Stimulated activated CD8-positive, alpha-beta memory T cell treated with anti-CD3 and anti-CD28 coated beads, Interleukin-2, amount 100 ng/mL, for 1 hour (primary cell): ENCODE data around the gene WDR82.

ENCODE experiments used
- DNase-seq, 2 donors: peaks; one replicate each; pipeline ENCODE4 v3.0.0-alpha.2; 2020; ENCODE audit warnings: low read depth in 2 of 2

WDR82 gene

GRCh38 chr3:52238193-52238760, 40.2 kb downstream of the WDR82 start:
- DNase-seq = no peak

- no peak for DNase-seq
Observed at GRCh38 chr3:52237657-52238172, 40.7 kb downstream of the WDR82 start.

GRCh38 chr3:52237006-52237656, 41.3 kb downstream of the WDR82 start:
- no peak for DNase-seq

GRCh38 chr3:52236424-52236886, 42.0 kb downstream of the WDR82 start:
- DNase-seq = no peak

GRCh38 chr3:52234516-52235447, 43.7 kb downstream of the WDR82 start:
- no peak for DNase-seq

- DNase-seq = no peak
Observed at GRCh38 chr3:52233968-52234367, 44.5 kb downstream of the WDR82 start.

GRCh38 chr3:52233108-52233591, 45.3 kb downstream of the WDR82 start:
- DNase-seq = no peak

- DNase-seq = no peak
Observed at GRCh38 chr3:52232279-52233107, 46.0 kb downstream of the WDR82 start.

- DNase-seq = peak; percentile 76 to 82
Observed at GRCh38 chr3:52231502-52232278, 46.8 kb downstream of the WDR82 start.

GRCh38 chr3:52230889-52231499, 47.5 kb downstream of the WDR82 start:
- no peak for DNase-seq

- DNase-seq = no peak
Observed at GRCh38 chr3:52230461-52230860, 48.0 kb downstream of the WDR82 start.

GRCh38 chr3:52229656-52230055, 48.8 kb downstream of the WDR82 start:
- DNase-seq = no peak

- no peak for DNase-seq
Observed at GRCh38 chr3:52228751-52229291, 49.6 kb downstream of the WDR82 start.

- DNase-seq = no peak
Observed at GRCh38 chr3:52228266-52228665, 50.2 kb downstream of the WDR82 start.

GRCh38 chr3:52227766-52228165, 50.7 kb downstream of the WDR82 start:
- no peak for DNase-seq

- DNase-seq = no peak
Observed at GRCh38 chr3:52227117-52227516, 51.3 kb downstream of the WDR82 start.

- DNase-seq = no peak
Observed at GRCh38 chr3:52226229-52226817, 52.1 kb downstream of the WDR82 start.

- no peak for DNase-seq
Observed at GRCh38 chr3:52225452-52226228, 52.8 kb downstream of the WDR82 start, which contains the start of gene TLR9. Gene TLR9, minus strand, starts transcription at chr3:52225645. Its CDS starts 116 bp downstream, at chr3:52225529.
